ENCODE measurements around the gene ATG10.

GRCh38 chr5:82151204-82151603, 179.4 kb downstream of the ATG10 start:
- TF ChIP-seq POLR2AphosphoS5 (IDR thresholded peaks at IDR 0.05; ENCODE audit: low read depth, low read length) (no peak), TAF1 (IDR thresholded peaks at IDR 0.05; ENCODE audit: borderline replicate concordance, insufficient read depth, low read length) (no peak)
